K562 (cell line): ENCODE measurements around the gene NMNAT2. TPM values are rescaled to one million over a fixed set of nuclear protein-coding genes. Genes with fewer than 3 reads are reported as not detected.

ENCODE experiments used
- ATAC-seq: fragments of 200-7000 bp; cut with Tn5 transposase; 3 replicates; pipeline ENCODE4 v1.9.1; 2020; ENCODE audit warnings: moderate library complexity
- BruUV-seq: library from RNA; stranded (reverse); fragments of 400-500 nt; replicated peaks from 2 replicates; lab custom pipeline; 2021; lab: Mats Ljungman, UMichigan
- CTCF ChIA-PET: fragments of 300-600 bp; formaldehyde crosslinking; extraction: SDS; loops from one replicate; lab custom pipeline; 2021; ENCODE audit warnings: low intra/inter-chr PET ratio; lab: Yijun Ruan, JAX
- POLR2A ChIA-PET: fragments of 300-600, 350-650 bp; sonication (Branson Sonifier 250); formaldehyde crosslinking; extraction: SDS; loops from one replicate; lab custom pipeline; 2021; ENCODE audit warnings: antibody characterized with exemption, inconsistent platforms; lab: Yijun Ruan, JAX
- DNase-seq, 4 experiments: peaks; one replicate each; pipeline versions ENCODE4 v3.0.0 to v3.0.0-alpha.2; 2011 to 2018; ENCODE audit warnings: low spot score in 3 of 4, mixed read lengths in 3 of 4; ENCODE audit errors: extremely low read depth in 1 of 4
- FAIRE-seq: peaks from 2 replicates; lab custom pipeline; 2011; peaks lifted over from hg19 to GRCh38; lab: Jason Lieb, UNC
- H2AFZ ChIP-seq: 2 replicates; pipeline ENCODE4 v1.6.0; 2011; ENCODE audit warnings: low read depth, low read length, control low read depth, inconsistent platforms
- H3K27ac ChIP-seq: fragments of 200-600 bp; 3 replicates; pipeline ENCODE4 v1.8.0; 2011; ENCODE audit warnings: low read depth, mild to moderate bottlenecking, control low read depth, inconsistent platforms, low read length, moderate library complexity, mixed read lengths; ENCODE audit errors: extremely low read depth
- H3K27me3 ChIP-seq, 2 experiments: fragments of 300-600 bp in 1 of 2; 2 replicates in 1 of 2; 3 replicates in 1 of 2; pipeline versions ENCODE4 v1.6.0 to v1.8.0; 2011; ENCODE audit warnings: inconsistent platforms in 2 of 2, low read length in 2 of 2, mild to moderate bottlenecking in 1 of 2, mixed read lengths in 1 of 2, moderate library complexity in 1 of 2; ENCODE audit not compliant: control insufficient read depth in 2 of 2, insufficient read depth in 2 of 2
- H3K36me3 ChIP-seq: fragments of 300-600 bp; 3 replicates; pipeline ENCODE4 v1.8.0; 2011; ENCODE audit warnings: mild to moderate bottlenecking, low read length, inconsistent platforms; ENCODE audit not compliant: control insufficient read depth, insufficient read depth
- H3K4me1 ChIP-seq, 2 experiments: fragments of 200-600 bp in 1 of 2; replicated peaks in 1 of 2; 2 replicates in 1 of 2; 3 replicates in 1 of 2; pipeline versions ENCODE4 v1.5.1 to v1.8.0; 2011; ENCODE audit warnings: inconsistent platforms in 2 of 2, low read length in 2 of 2, mild to moderate bottlenecking in 1 of 2, mixed read lengths in 1 of 2, moderate library complexity in 1 of 2; ENCODE audit not compliant: control insufficient read depth in 2 of 2, insufficient read depth in 2 of 2
- H3K4me2 ChIP-seq: 2 replicates; pipeline ENCODE4 v1.6.1; 2011; ENCODE audit warnings: low read length, control low read depth, inconsistent platforms, mixed read lengths; ENCODE audit not compliant: insufficient read depth
- H3K4me3 ChIP-seq: fragments of 200-600 bp; sonication (generic), shearing (Covaris generic); 2 replicates; pipeline ENCODE4 v1.5.1; 2016; ENCODE audit warnings: control low read depth, inconsistent platforms
- H3K79me2 ChIP-seq: fragments of 200-600 bp; 3 replicates; pipeline ENCODE4 v1.8.0; 2011; ENCODE audit warnings: low read length, inconsistent platforms; ENCODE audit not compliant: control insufficient read depth, insufficient read depth
- H3K9ac ChIP-seq, 2 experiments: 2 replicates each; pipeline versions ENCODE4 v1.6.0 to v1.6.1; 2011; ENCODE audit warnings: low read depth in 2 of 2, low read length in 2 of 2, control low read depth in 1 of 2, inconsistent platforms in 1 of 2, mild to moderate bottlenecking in 1 of 2, mixed read lengths in 1 of 2; ENCODE audit not compliant: insufficient read depth in 1 of 2
- H3K9me1 ChIP-seq: one replicate; pipeline ENCODE4 v1.6.0; 2011; ENCODE audit warnings: inconsistent platforms, mild to moderate bottlenecking, low read length, moderate library complexity; ENCODE audit not compliant: control insufficient read depth, insufficient read depth
- H3K9me3 ChIP-seq: replicated peaks from 2 replicates; pipeline ENCODE4 v1.5.1; 2011; ENCODE audit warnings: low read depth, low read length, inconsistent platforms; ENCODE audit not compliant: control insufficient read depth, insufficient read depth
- H4K20me1 ChIP-seq: replicated peaks from 2 replicates; pipeline ENCODE4 v1.6.1; 2011; ENCODE audit warnings: low read length, inconsistent platforms, mixed read lengths; ENCODE audit not compliant: control insufficient read depth, insufficient read depth
- GATAD2B ChIP-seq: fragments of 450-650 bp; IDR thresholded peaks from 2 replicates; pipeline ENCODE4 v1.6.1; 2017; ENCODE audit warnings: mild to moderate bottlenecking, borderline replicate concordance
- MYC ChIP-seq, 2 experiments: fragments of 250-450 bp in 1 of 2; sonication (Bioruptor Pico) in 1 of 2; IDR thresholded peaks; 2 replicates each; pipeline versions ENCODE4 v1.5.1 to v1.6.1; 2012 to 2021; ENCODE audit warnings: low read depth in 2 of 2, borderline replicate concordance in 1 of 2, improper control_type of control experiment in 1 of 2, low read length in 1 of 2, mild to moderate bottlenecking in 1 of 2, moderate library complexity in 1 of 2
- SMAD4 ChIP-seq: fragments of 250-450 bp; sonication (Bioruptor Pico); conservative IDR thresholded peaks from 2 replicates; pipeline ENCODE4 v1.8.0; 2021; ENCODE audit warnings: inconsistent platforms, mild to moderate bottlenecking, moderate library complexity
- U2AF2 ChIP-seq: fragments of 200-400 bp; formaldehyde crosslinking; optimal IDR thresholded peaks from 2 replicates; pipeline ENCODE3; 2017; ENCODE audit warnings: low read depth, mild to moderate bottlenecking, low read length
- whole genome bisulfite sequencing: fragments of 100-300 bp; shearing (Covaris generic); methylation state at CpG from one replicate; pipeline ENCODE4 v1.1.6; 2016; ENCODE audit warnings: low coverage, mixed read lengths; ENCODE audit not compliant: insufficient coverage; ENCODE audit errors: missing lambda C conversion rate; 5-methylcytosine and 5-hydroxymethylcytosine counted together
- in situ Hi-C: fragments of 300-500 bp; cut with MboI; formaldehyde crosslinking; loops from 4 replicates; pipeline ENCODE4 v1.15.0; 2018; ENCODE audit warnings: inconsistent platforms, mixed read lengths
- intact Hi-C: fragments of 100-400 bp; cut with micrococcal nuclease; formaldehyde crosslinking; loops from 2 replicates; pipeline ENCODE4 v1.14.2; 2022
- polyA plus RNA-seq, 8 experiments: library from polyadenylated mRNA; depleted of rRNA in 4 of 8; stranded (reverse) in 5 of 8; unstranded in 3 of 8; fragments of >200 nt; fragmentation: Nextera tagmentation in 2 of 8; fragmentation: Illumina TruSeq in 1 of 8; extraction: Ambion mirVana in 2 of 8; extraction: Trizol in 1 of 8; gene quantifications; 2 replicates each; pipeline versions ENCODE4 v1.2.1 to v1.2.3, GENCODE V29; 2011 to 2014; ENCODE audit warnings: inconsistent platforms in 1 of 8, missing spikeins in 1 of 8
- total RNA-seq, 7 experiments: library from RNA; depleted of rRNA in 6 of 7; stranded (reverse); fragments of >200 nt in 6 of 7; fragmentation: Illumina TruSeq in 2 of 7; extraction: Trizol in 2 of 7; gene quantifications; 2 replicates each; pipeline versions ENCODE4 v1.2.1 to v1.2.3, GENCODE V29; 2011 to 2021; ENCODE audit warnings: low replicate concordance in 1 of 7
- TF ChIP-seq, protein P1 (sequence below), 2 experiments: IDR thresholded peaks; 2 replicates each; pipeline ENCODE4 v1.6.1; 2011; ENCODE audit warnings: borderline replicate concordance in 1 of 2, control low read depth in 1 of 2, low read depth in 1 of 2, low read length in 1 of 2, mild to moderate bottlenecking in 1 of 2, mixed read lengths in 1 of 2, moderate library complexity in 1 of 2; ENCODE audit not compliant: insufficient read depth in 1 of 2, insufficient read length in 1 of 2, poor library complexity in 1 of 2, severe bottlenecking in 1 of 2; ENCODE audit errors: extremely low read depth in 1 of 2
- TF ChIP-seq, protein P2 (sequence below): sonication (generic); formaldehyde crosslinking; IDR thresholded peaks from 2 replicates; pipeline ENCODE4 v1.8.0; 2022; ENCODE audit warnings: mild to moderate bottlenecking, missing genetic modification reagents
- TF ChIP-seq, protein P3 (sequence below): fragments of 450-650 bp; formaldehyde crosslinking; IDR thresholded peaks from 2 replicates; pipeline ENCODE4 v1.4.0; 2022; ENCODE audit warnings: missing genetic modification characterization
- TF ChIP-seq, protein P4 (sequence below): fragments of 450-650 bp; IDR thresholded peaks from 2 replicates; pipeline ENCODE4 v1.6.1; 2018; ENCODE audit warnings: mild to moderate bottlenecking, low read depth; ENCODE audit not compliant: partially characterized antibody

Gene NMNAT2
- total and polyA plus RNA-seq, 9 of the 15 experiments (the other 6 are each of a cell fraction or from before 2014, with no cell fraction given): not detected

DNA sequence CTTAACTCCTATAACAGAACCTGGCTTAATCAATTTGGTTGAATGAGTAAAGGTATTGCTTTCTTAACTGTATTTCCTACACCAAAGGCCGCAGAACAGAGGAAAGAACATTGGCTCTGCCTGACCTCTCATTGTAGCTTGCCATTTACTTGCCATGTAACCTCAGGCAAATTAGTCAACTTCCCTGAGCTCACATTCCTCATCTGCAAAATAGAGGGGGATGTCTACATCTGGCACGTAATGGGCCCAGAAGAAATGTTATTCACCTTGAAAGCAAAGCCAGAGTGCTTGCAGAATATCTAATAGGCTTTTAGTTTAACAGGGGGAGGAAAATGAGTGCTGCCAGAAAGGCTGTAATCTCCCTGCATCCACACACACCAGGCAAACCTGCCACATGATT, 187.8 kb downstream of the NMNAT2 start:
- Histone ChIP-seq H3K4me3 (no peak overlapping the region), H2AFZ (no peak overlapping the region), H3K4me2 (no peak overlapping the region), H3K9me1 (no peaks in the 10 kb centered on the region), H4K20me1 (no peaks in the 10 kb centered on the region; the same call in 1 of the 2 replicates), H3K9ac (no peak overlapping the region), H3K9me3 (no peaks in the 10 kb centered on the region), H3K79me2 (no peaks in the 10 kb centered on the region), H3K36me3 (no peaks in the 10 kb centered on the region), H3K4me1 (no peaks in the 10 kb centered on the region), H3K27ac (no peak overlapping the region), H3K27me3 (peaks cover 0 to 29% of the 10 kb centered on the region in 2 experiments; a peak in 2 of 5 replicates)
- ChIA-PET POLR2A (no interaction called here), CTCF (no interaction called here)
- no peak for DNase-seq
- intact Hi-C loops: loop anchor here (2.0 kb wide), 1 partner anchor 270 kb away; no protein-coding TSS in a partner anchor
- no TSS peak for BruUV-seq
- FAIRE-seq: no peak
- TF ChIP-seq GATAD2B: no peak
- TF ChIP-seq, protein P1, sequence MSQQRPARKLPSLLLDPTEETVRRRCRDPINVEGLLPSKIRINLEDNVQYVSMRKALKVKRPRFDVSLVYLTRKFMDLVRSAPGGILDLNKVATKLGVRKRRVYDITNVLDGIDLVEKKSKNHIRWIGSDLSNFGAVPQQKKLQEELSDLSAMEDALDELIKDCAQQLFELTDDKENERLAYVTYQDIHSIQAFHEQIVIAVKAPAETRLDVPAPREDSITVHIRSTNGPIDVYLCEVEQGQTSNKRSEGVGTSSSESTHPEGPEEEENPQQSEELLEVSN (IDR thresholded peaks at IDR 0.05; ENCODE audit: borderline replicate concordance in 1 of 2, extremely low read depth in 1 of 2, insufficient read depth in 1 of 2, insufficient read length in 1 of 2, low read depth in 1 of 2, low read length in 1 of 2, poor library complexity in 1 of 2, severe bottlenecking in 1 of 2): no peak
- TF ChIP-seq, protein P2, sequence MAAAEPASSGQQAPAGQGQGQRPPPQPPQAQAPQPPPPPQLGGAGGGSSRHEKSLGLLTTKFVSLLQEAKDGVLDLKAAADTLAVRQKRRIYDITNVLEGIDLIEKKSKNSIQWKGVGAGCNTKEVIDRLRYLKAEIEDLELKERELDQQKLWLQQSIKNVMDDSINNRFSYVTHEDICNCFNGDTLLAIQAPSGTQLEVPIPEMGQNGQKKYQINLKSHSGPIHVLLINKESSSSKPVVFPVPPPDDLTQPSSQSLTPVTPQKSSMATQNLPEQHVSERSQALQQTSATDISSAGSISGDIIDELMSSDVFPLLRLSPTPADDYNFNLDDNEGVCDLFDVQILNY (CRISPR knock-in tag): no peak
- TF ChIP-seq, protein P3, sequence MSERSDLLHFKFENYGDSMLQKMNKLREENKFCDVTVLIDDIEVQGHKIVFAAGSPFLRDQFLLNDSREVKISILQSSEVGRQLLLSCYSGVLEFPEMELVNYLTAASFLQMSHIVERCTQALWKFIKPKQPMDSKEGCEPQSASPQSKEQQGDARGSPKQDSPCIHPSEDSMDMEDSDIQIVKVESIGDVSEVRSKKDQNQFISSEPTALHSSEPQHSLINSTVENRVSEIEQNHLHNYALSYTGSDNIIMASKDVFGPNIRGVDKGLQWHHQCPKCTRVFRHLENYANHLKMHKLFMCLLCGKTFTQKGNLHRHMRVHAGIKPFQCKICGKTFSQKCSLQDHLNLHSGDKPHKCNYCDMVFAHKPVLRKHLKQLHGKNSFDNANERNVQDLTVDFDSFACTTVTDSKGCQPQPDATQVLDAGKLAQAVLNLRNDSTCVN (CRISPR knock-in tag): no peak
- TF ChIP-seq U2AF2: no peak
- TF ChIP-seq SMAD4 (CRISPR knock-in tag): no peak
- TF ChIP-seq, protein P4, sequence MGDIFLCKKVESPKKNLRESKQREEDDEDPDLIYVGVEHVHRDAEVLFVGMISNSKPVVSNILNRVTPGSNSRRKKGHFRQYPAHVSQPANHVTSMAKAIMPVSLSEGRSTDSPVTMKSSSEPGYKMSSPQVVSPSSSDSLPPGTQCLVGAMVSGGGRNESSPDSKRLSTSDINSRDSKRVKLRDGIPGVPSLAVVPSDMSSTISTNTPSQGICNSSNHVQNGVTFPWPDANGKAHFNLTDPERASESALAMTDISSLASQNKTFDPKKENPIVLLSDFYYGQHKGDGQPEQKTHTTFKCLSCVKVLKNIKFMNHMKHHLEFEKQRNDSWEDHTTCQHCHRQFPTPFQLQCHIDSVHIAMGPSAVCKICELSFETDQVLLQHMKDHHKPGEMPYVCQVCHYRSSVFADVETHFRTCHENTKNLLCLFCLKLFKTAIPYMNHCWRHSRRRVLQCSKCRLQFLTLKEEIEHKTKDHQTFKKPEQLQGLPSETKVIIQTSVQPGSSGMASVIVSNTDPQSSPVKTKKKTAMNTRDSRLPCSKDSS: no peak
- no peak for TF ChIP-seq MYC (IDR thresholded peaks at IDR 0.05; ENCODE audit: low read depth, low read length)
- no peak for TF ChIP-seq MYC (CRISPR knock-in tag; IDR thresholded peaks at IDR 0.05; ENCODE audit: borderline replicate concordance, low read depth)
- no peak for ATAC-seq
- 2% methylated on average over 2 of the region's 2 CpGs for WGBS
- in situ Hi-C loops: loop anchor here (25.0 kb wide), 1 partner anchor 268 kb away; the partner anchor contains the start of gene SHCBP1L
